Mucosa of descending colon (tissue), 3 donors: ENCODE measurements around the gene IFNE. TPM values are rescaled to one million over a fixed set of nuclear protein-coding genes. Genes with fewer than 3 reads are reported as not detected.

Experiments
- ATAC-seq: fragments of 200-7000 bp; cut with Tn5 transposase; one replicate; pipeline ENCODE4 v1.9.1; 2020; ENCODE audit warnings: mild to moderate bottlenecking, moderate library complexity
- DNase-seq, 3 donors: peaks; one replicate each; pipeline ENCODE4 v3.0.0-alpha.2; 2020
- H3K36me3 ChIP-seq: fragments of 200-600 bp; one replicate; pipeline ENCODE4 v1.8.0; 2021; ENCODE audit warnings: low read depth, mild to moderate bottlenecking
- H3K4me1 ChIP-seq: fragments of 200-600 bp; one replicate; pipeline ENCODE4 v1.8.0; 2021; ENCODE audit warnings: low read depth, mild to moderate bottlenecking
- H3K4me3 ChIP-seq: fragments of 200-600 bp; one replicate; pipeline ENCODE4 v1.8.0; 2021; ENCODE audit warnings: mild to moderate bottlenecking
- H3K9me3 ChIP-seq: fragments of 200-600 bp; one replicate; pipeline ENCODE4 v1.8.0; 2021; ENCODE audit warnings: mild to moderate bottlenecking
- CTCF ChIP-seq: fragments of 200-600 bp; IDR thresholded peaks from one replicate; pipeline ENCODE4 v1.8.0; 2022; ENCODE audit warnings: antibody characterized with exemption, mild to moderate bottlenecking
- intact Hi-C, 2 donors: fragments of 100-400 bp; cut with DNase I in 1 of 2; cut with micrococcal nuclease in 1 of 2; formaldehyde crosslinking; loops; one replicate each; pipeline versions ENCODE4 v1.11.0 to v1.11.1; 2022; cut with DNase I, micrococcal nuclease
- total RNA-seq, 3 donors: library from RNA; stranded (reverse); fragmentation: NEBNext Ultra II Directional in 2 of 3; extraction: Animal tissue kit (Norgen Biotek cat#: 25700) in 2 of 3; gene quantifications; one replicate each; pipeline versions ENCODE4 v1.2.1 to v1.2.4, GENCODE V29; 2021 to 2023
- donor health status: DM: no; HTN: no; CAD: no; lungs with moderate emphysema.
- donor health status: DM: no; HTN: no; CAD: no.
- donor health status: DM: no; HTN: yes; CAD: no.

IFNE gene
- total RNA-seq, 3 donors from 2014 or later: not detected

GRCh38 chr9:21491756-21492155, 9.6 kb upstream of the IFNE start:
- Histone ChIP-seq H3K4me1 (no peaks in the 10 kb centered on the region), H3K9me3 (no peaks in the 10 kb centered on the region), H3K36me3 (no peaks in the 10 kb centered on the region), H3K4me3 (no peak overlapping the region)
- DNase-seq: no peak
- intact Hi-C loops: no loop called here
- TF ChIP-seq CTCF: no peak
- ATAC-seq: no peak

GRCh38 chr9:21481470-21482056, 550 bp downstream of the IFNE start:
- no peak for TF ChIP-seq CTCF
- intact Hi-C loops: no loop called here
- Histone ChIP-seq H3K4me3 (no peak overlapping the region), H3K9me3 (no peaks in the 10 kb centered on the region), H3K4me1 (no peaks in the 10 kb centered on the region), H3K36me3 (no peaks in the 10 kb centered on the region)
- no peak for ATAC-seq
- no peak for DNase-seq

GRCh38 chr9:21479152-21479702, 2.9 kb downstream of the IFNE start:
- no peak overlapping the region for H3K4me3 ChIP-seq
- H3K36me3 ChIP-seq: no peaks in the 10 kb centered on the region
- no peak for TF ChIP-seq CTCF
- intact Hi-C loops: no loop called here
- no peaks in the 10 kb centered on the region for H3K9me3 ChIP-seq
- H3K4me1 ChIP-seq: no peaks in the 10 kb centered on the region
- DNase-seq (no peak), ATAC-seq (no peak)

GRCh38 chr9:21477466-21477865, 4.6 kb downstream of the IFNE start:
- H3K36me3 ChIP-seq: no peaks in the 10 kb centered on the region
- no peak for ATAC-seq
- DNase-seq: no peak
- H3K4me3 ChIP-seq: no peak overlapping the region
- intact Hi-C loops: no loop called here
- no peaks in the 10 kb centered on the region for H3K4me1 ChIP-seq
- no peak for TF ChIP-seq CTCF
- H3K9me3 ChIP-seq: no peaks in the 10 kb centered on the region

- intact Hi-C loops: no loop called here
- no peak for ATAC-seq
- no peak overlapping the region for H3K4me3 ChIP-seq
Measured at GRCh38 chr9:21473236-21473635, 8.9 kb downstream of the IFNE start.

More at GRCh38 chr9:21473236-21473635, 8.9 kb downstream of the IFNE start:
- Histone ChIP-seq H3K9me3 (no peaks in the 10 kb centered on the region), H3K4me1 (no peaks in the 10 kb centered on the region), H3K36me3 (no peaks in the 10 kb centered on the region)
- no peak for DNase-seq
- TF ChIP-seq CTCF: no peak
